ENCODE data around the gene FLVCR1. TPM values are rescaled to one million over a fixed set of nuclear protein-coding genes. Genes with fewer than 3 reads are reported as not detected.

FLVCR1 gene
- total RNA-seq, 4 donors from 2014 or later: 3.1 to 4.3 (median 3.7) TPM

GRCh38 chr1:212884592-212884991 lies 26.5 kb downstream of the FLVCR1 start:
- WGBS: 73% methylated on average over 4 of the region's 4 CpGs
- no peaks in the 10 kb centered on the region for H3K9me3 ChIP-seq
- no peak for TF ChIP-seq POLR2AphosphoS5 (IDR thresholded peaks at IDR 0.05)
- TF ChIP-seq EP300 (IDR thresholded peaks at IDR 0.05): no peak
- no peak for TF ChIP-seq CTCF (IDR thresholded peaks at IDR 0.05)
- no peak for TF ChIP-seq POLR2A (IDR thresholded peaks at IDR 0.05; ENCODE audit: low read depth)
- H3K27me3 ChIP-seq: no peaks in the 10 kb centered on the region
- DNase-seq (ENCODE audit: extremely low spot score): no peak
- peaks cover 20 to 77% (median 58%) of the 10 kb centered on the region in 4 donors for H3K36me3 ChIP-seq
- H3K27ac ChIP-seq (replicated peaks in 1 of 4): no peak overlapping the region
- intact Hi-C loops (cut with DNase I): no loop called here
- no peak overlapping the region for H3K4me3 ChIP-seq
- H3K4me1 ChIP-seq: no peaks in the 10 kb centered on the region

GRCh38 chr1:212892108-212892507 lies 34.0 kb downstream of the FLVCR1 start:
- Histone ChIP-seq H3K36me3 (peaks cover 22 to 96% (median 48%) of the 10 kb centered on the region in 4 donors), H3K4me1 (no peaks in the 10 kb centered on the region), H3K9me3 (no peaks in the 10 kb centered on the region), H3K27ac (replicated peaks in 1 of 4) (no peak overlapping the region), H3K27me3 (no peaks in the 10 kb centered on the region), H3K4me3 (no peak overlapping the region)
- TF ChIP-seq CTCF (IDR thresholded peaks at IDR 0.05) (no peak), EP300 (IDR thresholded peaks at IDR 0.05) (no peak), POLR2AphosphoS5 (IDR thresholded peaks at IDR 0.05) (no peak)
- intact Hi-C loops (cut with DNase I): no loop called here
- 91% methylated on average over 1 of the region's 1 CpG for WGBS
- no peak for DNase-seq (ENCODE audit: extremely low spot score)

- peaks cover 4 to 49% (median 22%) of the 10 kb centered on the region in 4 donors for H3K36me3 ChIP-seq
Observed at GRCh38 chr1:212899845-212900244, 41.8 kb downstream of the FLVCR1 start.

GRCh38 chr1:212901290-212901689 lies 43.2 kb downstream of the FLVCR1 start:
- peaks cover 3 to 35% (median 10%) of the 10 kb centered on the region in 4 donors for H3K36me3 ChIP-seq
- no peaks in the 10 kb centered on the region for H3K4me1 ChIP-seq
- H3K9me3 ChIP-seq: peaks cover 0 to 34% (median 24%) of the 10 kb centered on the region in 4 donors
- H3K27ac ChIP-seq (replicated peaks in 1 of 4): no peak overlapping the region
- intact Hi-C loops (cut with DNase I): no loop called here
- no peaks in the 10 kb centered on the region for H3K27me3 ChIP-seq
- H3K4me3 ChIP-seq: no peak overlapping the region
- TF ChIP-seq CTCF (IDR thresholded peaks at IDR 0.05) (no peak), EP300 (IDR thresholded peaks at IDR 0.05) (no peak), POLR2AphosphoS5 (IDR thresholded peaks at IDR 0.05) (no peak), POLR2A (IDR thresholded peaks at IDR 0.05; ENCODE audit: low read depth) (no peak)
- no peak for DNase-seq (ENCODE audit: extremely low spot score)
- 90% methylated on average over 2 of the region's 2 CpGs for WGBS

More at GRCh38 chr1:212899845-212900244, 41.8 kb downstream of the FLVCR1 start:
- intact Hi-C loops (cut with DNase I): no loop called here
- Histone ChIP-seq H3K9me3 (peaks cover 0 to 34% (median 24%) of the 10 kb centered on the region in 4 donors), H3K4me1 (no peaks in the 10 kb centered on the region), H3K4me3 (no peak overlapping the region), H3K27ac (replicated peaks in 1 of 4) (no peak overlapping the region), H3K27me3 (no peaks in the 10 kb centered on the region)
- TF ChIP-seq POLR2AphosphoS5 (IDR thresholded peaks at IDR 0.05) (no peak), CTCF (IDR thresholded peaks at IDR 0.05) (no peak), EP300 (IDR thresholded peaks at IDR 0.05) (no peak), POLR2A (IDR thresholded peaks at IDR 0.05; ENCODE audit: low read depth) (no peak)
- no peak for DNase-seq (ENCODE audit: extremely low spot score)
- WGBS: 100% methylated on average over 1 of the region's 1 CpG

GRCh38 chr1:212902054-212902453 lies 44.0 kb downstream of the FLVCR1 start:
- TF ChIP-seq POLR2AphosphoS5 (IDR thresholded peaks at IDR 0.05) (no peak), EP300 (IDR thresholded peaks at IDR 0.05) (no peak), CTCF (IDR thresholded peaks at IDR 0.05) (no peak), POLR2A (IDR thresholded peaks at IDR 0.05; ENCODE audit: low read depth) (no peak)
- no peak overlapping the region for H3K27ac ChIP-seq (replicated peaks in 1 of 4)
- intact Hi-C loops (cut with DNase I): no loop called here
- H3K27me3 ChIP-seq: no peaks in the 10 kb centered on the region
- no peak for DNase-seq (ENCODE audit: extremely low spot score)
- peaks cover 0 to 28% (median 8%) of the 10 kb centered on the region in 4 donors for H3K36me3 ChIP-seq
- WGBS: 97% methylated on average over 3 of the region's 3 CpGs
- H3K9me3 ChIP-seq: peaks cover 0 to 34% (median 24%) of the 10 kb centered on the region in 4 donors
- no peaks in the 10 kb centered on the region for H3K4me1 ChIP-seq
- no peak overlapping the region for H3K4me3 ChIP-seq
